HG02870 (cell line): ENCODE measurements around the gene ABCF3.

Experiments used
- ATAC-seq: cut with Tn5 transposase; IDR thresholded peaks from one replicate; pipeline ENCODE4 v1.9.1; 2021; ENCODE audit warnings: mild to moderate bottlenecking, moderate library complexity; ENCODE audit not compliant: unreplicated experiment

Gene ABCF3

DNA sequence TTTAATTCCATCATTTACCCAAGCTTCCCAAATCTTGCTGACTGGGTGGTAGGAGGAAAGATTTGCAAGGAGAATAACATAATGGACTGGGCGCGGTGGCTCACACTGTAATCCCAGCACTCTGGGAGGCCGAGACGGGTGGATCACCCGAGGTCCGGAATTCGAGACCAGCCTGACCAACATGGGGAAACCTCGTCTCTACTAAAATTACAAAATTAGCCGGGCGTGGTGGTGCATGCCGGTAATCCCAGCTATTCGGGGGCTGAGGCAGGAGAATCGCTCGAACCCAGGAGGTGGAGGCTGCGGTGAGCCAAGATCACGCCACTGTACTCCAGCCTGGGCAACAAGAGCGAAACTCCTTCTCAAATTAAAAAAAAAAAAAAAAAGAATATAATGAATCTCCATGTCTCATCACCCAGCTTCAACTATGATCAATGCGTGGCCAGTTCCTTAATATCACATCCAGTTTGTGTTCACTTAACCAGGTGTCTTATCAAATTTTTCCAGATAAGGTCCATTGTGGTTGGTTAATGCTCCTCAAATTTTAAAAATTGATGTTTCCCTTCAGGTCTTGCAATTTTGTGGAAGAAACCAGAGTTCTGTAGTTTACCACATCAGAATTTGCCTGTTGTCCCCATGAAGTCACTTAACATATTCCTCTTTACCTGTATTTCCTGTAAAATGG lies 1.3 kb upstream of the ABCF3 start:
- no peak for ATAC-seq

DNA sequence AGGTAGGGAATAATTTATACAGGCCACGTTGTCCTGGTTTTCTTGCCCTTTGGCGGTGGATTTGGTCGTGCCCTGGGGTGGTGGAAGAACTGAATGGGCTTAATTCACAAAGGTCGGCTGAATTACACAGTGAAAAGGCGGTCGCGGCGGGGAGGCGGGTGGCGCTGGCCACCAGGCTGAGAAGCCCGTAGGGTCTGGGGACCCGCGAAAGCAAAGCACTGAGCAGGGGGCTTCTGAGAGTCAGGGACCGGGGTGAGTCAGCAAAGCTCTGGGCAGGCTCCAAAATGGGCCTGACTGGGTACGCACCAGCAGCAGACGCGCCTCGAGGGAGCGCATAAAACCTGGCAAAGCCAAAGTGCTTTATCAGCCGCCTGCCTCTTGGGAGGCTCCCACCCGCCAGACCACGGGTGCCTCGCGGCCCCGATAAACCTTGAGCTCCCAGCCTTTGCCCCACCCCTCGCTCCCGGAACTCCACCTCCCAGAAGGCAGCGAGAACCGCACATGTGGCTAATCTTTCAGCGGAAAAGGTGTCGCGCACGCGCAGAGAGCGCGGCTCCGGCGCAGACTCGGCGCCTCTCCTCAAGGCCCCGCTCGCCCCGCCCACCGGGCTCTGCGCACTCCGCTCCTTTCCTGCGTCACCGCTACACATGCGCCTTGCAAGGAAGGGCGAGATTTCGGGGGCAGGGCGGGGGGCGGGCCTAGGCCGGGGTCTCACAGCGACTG lies 377 bp upstream of the ABCF3 start:
- peak; percentile 85 for ATAC-seq

DNA sequence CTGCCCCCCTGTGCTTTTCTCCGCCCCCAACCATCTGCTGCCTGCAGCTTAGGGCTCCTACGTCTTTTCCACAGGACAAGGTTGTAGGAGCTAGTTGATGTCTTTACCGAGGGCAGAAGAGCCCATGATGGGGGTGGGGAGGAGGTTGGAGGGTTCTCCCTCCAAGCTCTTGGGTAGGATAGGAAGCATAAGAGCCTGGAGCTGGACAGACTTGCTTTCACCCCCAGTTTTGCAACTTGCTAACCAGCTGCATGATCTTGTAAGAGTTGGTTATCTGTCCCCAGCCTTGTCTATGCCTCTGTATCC lies 856 bp downstream of the ABCF3 start:
- ATAC-seq = no peak

DNA sequence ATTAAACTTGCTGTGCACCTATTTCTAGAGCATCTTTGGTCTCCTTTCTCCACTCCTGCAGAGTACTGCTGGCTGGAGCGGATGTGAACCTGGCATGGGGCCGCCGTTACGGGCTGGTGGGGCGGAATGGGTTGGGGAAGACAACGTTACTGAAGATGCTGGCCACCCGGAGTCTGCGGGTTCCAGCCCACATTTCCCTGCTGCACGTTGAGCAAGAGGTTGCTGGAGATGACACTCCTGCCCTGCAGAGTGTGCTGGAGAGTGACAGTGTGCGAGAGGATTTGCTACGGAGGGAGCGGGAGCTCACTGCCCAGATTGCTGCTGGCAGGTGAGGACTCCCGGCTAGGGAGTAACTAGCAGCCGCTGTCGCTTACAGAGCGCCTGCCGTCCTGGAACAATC lies 2.1 kb downstream of the ABCF3 start:
- no peak for ATAC-seq

DNA sequence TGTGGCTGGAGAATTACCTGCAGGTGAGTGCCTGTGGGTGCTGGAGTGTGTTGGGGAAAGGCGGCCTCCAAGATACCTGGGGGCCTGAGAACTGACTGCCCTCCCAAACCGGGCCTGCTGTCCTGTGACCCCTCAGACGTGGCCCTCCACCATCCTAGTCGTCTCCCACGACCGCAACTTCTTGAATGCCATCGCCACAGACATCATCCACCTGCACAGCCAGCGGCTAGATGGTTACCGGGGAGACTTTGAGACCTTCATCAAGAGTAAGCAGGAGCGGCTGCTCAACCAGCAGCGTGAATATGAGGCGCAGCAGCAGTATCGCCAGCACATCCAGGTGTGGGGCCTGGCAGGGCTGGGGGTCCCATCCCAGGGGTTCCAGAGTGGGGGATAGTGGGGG lies 3.4 kb downstream of the ABCF3 start:
- ATAC-seq = no peak

DNA sequence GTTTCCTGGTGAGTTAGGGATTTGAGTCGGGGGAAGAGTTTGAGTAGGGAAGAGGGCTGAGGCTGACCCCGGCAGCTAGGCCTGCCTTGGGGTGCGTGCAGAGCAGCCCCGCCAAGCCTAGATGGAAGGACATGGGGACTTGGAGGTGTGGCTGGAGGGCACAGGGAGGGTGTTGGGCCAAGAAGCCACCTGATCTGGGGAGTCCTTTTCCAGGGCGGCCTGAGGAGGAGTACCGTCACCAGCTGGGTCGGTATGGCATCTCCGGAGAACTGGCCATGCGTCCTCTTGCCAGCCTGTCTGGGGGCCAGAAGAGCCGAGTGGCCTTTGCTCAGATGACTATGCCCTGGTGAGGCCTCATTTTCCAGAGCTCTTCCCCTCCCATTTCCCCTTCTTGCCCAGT lies 6.9 kb downstream of the ABCF3 start:
- ATAC-seq = no peak

DNA sequence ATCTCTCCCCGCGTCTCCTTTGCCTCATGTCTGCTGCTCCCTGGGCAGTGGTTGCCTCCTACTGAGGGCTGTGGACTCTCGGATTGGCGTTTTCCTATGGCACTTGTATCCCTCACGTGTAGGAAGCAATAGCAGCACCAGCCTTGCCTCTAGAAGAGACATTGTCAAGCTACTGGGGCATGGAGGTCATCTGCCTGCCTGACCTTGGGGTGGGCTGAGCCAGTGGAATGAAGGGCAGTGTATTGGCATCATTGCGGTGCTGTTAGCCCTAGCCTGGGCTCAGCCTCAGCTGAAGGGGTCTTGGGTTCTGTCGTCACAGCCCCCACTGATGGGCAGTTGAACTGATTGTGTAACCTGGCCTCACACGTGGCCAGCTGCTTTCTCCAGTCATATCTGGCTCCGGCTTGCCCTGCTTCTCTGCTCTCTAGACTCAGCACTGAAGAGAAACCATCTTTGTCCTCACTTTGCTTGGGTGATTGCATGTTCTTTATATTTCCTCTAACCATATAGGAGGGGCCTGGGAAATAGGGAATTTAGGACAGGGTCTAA lies 8.1 kb downstream of the ABCF3 start:
- ATAC-seq = no peak

DNA sequence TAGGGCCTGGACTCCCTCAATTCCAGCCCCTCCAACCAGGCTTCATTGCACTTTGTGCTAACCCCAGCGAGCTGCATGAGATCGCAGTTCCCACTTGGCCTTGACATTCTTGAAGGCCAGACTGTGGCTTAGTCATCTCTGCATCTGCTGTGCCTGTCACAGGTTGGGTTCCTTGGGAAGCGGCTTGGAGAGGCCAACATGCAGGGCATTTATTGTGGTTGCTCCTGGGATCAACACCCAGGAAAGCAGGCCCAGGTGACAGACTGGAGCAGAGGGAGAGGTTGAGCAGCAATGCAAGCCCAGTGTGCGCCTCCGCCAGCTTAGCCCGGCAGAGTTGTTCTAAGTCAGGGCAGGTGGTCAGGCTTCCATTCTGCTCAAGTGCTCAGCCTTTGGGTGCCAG lies 10.5 kb downstream of the ABCF3 start:
- ATAC-seq = no peak

DNA sequence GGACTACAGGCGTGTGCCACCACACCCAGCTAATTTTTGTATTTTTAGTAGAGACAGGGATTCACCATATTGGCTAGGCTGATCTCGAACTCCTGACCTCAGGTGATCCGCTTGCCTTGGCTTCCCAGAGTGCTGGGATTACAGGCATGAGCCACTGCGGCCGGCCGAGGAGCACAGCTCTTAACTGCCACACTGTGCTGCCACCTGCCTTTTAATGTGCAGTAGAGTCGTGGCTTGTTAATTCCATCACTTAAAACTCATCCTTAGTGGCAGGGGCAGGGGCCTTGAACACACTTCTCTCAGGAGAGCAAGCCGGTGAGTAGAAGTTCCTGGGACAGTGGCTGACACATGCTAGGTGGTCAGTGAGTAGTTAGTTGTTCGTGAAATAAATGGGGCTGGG lies 12.5 kb downstream of the ABCF3 start:
- ATAC-seq = no peak

DNA sequence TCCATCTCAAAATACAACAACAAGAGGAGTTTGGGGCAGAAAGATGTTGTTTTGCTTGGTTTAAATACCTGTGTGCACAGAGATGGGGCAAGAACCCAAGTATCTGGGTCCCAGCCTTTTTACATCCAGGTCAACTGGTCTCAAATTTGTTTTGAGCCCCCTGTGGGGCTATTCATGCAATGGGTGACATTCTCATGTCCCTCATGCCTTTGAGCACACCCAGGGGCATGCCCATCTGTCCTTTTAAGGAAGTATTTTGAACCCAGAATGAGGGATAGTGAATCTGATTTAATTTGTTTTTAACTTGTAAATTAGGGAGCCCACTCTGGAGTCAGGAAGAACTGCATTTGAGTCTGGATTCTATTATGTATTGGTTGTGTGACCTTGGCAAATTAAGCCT lies 14.8 kb downstream of the ABCF3 start:
- ATAC-seq = no peak

DNA sequence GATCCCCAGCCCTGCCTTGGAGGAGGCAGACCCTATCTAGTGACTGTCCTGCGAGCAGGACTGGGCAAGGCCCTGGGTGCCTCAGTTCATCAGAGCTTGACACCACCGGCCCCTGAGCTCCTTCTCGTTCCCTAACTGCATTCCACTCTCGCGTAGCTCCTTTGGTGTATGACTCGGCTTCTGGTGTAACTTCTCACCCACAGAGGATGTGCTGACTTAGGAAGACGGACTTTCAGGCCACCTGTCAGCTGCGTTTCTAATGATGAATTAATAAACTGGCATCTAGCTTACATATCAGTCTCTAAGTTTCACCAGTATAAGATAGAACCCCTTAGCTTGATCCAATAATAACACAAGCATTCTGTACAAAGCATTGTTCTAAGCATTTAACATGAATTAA lies 17.5 kb downstream of the ABCF3 start:
- no peak for ATAC-seq

DNA sequence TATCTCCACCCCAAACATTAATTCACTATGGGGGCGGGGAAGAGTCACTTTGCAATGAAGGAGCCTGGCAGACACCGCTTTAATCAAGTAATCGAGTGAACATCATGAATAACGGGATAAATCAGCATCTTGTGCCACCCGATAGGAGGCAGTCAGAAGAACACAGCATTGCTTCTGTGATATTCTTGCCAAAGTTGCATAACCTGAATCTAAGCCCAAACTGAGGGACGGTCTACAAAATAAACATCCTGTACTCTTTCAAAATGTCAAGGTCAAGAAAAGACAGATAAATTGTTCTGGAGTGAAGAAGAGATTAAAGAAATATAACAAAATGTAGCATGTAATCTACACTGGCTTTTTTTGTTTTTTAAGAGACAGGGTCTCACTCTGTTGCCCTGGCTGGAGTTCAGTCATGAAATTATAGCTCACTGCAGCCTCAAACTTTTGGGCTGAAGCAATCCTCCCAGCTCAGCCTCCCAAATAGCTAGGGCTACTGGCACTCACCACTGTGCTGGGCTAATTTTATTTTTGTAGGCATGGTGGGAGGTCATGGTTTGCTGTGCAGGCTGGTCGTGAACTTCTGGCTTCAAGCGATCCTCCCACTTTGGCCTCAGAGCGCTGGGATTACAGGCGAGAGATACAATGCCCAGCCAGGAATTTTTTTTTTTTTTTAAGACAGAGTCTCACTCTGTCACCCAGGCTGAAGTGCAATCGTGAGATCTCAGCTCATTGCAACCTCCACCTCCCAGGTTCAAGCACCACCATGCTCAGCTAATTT lies 23.3 kb downstream of the ABCF3 start:
- no peak for ATAC-seq

DNA sequence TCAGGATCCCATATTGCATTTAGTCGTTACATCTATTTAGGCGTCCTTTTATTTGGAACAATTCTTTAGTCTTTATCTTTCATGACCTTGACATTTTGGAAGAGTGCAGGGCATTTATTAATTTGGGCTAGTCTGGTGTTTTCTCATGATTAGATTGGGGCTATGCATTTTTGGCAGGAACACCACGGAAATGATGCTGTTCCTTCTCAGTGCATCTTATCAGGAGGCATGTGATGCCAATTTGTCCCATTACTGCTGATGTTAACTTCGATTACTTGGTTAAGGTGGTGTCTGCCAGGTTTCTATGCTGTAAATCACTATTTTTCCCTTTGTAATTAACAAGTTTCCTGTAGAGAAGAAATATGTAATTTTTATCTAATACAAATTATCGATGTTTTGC lies 25.3 kb downstream of the ABCF3 start:
- no peak for ATAC-seq

DNA sequence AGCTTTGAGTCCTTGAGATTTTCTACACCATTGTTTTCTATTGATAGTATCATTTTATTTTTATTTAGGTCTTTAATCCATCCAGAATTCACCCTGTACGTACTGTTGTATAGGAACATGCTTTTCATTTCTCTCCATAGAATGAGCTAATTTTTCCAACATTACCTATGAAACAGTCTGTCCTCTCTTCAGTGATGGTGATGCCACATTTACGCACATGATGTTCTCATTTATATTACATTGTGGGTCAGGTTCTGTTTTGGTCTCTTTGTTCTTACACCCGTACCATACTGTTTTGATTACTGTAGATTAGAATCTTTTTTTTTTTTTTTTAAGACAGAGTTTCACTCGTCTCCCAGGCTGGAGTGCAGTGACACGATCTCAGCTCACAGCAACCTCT lies 25.7 kb downstream of the ABCF3 start:
- no peak for ATAC-seq

DNA sequence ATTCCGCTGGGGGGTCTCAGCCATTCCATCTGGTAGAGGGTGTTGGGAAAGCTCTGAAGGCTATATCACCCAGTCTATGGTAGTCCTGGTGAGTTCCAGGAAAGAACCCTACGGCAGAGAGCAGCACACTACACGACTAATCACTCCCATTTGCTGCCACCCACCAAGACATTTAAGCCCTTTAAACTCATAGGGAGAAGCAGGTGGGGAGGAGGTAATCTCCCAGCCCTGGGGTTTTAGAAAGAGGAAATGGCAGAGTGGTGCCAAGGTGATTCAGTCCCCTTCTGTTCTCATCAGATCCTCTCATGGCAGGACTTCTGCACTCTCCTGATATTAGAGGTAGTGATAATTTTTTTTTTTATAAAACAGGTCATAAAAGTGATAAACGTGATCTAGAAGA lies 32.8 kb downstream of the ABCF3 start:
- ATAC-seq = no peak

DNA sequence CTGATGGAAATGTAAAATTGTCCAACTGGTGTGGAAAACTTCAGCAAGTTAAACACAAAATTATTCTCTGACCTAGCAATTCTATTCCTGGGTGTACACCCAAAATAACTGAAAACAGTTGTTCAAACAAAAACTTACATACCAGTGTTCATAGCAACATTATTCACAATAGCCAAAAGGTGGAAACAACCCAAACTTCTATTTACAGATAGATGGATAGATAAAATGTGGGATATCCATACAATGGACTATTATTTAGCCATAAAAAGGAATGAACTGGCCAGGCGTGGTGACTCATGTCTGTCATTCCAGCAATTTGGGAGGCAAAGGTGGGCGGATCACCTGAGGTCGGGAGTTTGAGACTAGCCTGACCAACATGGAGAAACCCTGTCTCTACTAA lies 36.5 kb downstream of the ABCF3 start:
- ATAC-seq = no peak

DNA sequence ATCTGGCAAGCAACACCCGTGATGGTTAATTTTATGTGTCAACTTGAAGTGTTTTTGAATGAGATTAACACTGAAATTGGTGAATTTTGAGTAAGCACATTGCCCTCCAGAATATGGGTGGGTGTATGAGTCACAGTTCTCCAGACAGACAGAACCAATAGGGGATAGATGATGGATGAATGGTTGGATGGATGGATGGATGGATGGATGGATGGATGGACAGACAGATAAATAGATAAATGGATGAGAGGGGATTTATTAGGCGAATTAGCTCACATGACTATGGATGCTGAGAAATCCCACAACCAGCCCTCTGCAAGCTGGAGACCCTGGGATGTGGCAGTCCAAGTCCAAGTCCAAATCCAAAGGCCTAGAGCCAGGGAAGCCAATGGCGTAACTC lies 37.9 kb downstream of the ABCF3 start:
- no peak for ATAC-seq

DNA sequence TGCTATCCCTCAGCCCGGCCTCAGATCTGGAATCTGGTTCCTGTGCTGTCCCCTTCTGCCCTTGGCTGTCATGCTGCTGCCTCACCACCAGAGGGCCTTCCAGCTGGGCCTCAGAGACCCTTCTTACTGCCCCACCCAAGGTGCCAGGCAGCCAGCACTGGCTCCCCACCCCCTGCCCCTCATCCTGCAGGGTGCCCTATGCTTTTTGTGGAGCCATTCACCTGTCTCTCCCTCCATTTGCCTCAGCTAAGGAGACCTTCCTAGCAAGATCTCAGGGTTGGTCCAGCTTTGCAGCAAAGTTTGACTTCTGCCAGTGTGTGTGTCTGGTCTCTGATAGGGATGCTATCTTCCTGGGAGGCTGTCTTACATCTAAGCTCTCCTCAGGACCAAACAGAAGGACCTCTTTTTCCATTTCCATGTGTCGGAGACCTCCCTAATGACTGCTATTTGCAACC lies 41.5 kb downstream of the ABCF3 start:
- no peak for ATAC-seq

DNA sequence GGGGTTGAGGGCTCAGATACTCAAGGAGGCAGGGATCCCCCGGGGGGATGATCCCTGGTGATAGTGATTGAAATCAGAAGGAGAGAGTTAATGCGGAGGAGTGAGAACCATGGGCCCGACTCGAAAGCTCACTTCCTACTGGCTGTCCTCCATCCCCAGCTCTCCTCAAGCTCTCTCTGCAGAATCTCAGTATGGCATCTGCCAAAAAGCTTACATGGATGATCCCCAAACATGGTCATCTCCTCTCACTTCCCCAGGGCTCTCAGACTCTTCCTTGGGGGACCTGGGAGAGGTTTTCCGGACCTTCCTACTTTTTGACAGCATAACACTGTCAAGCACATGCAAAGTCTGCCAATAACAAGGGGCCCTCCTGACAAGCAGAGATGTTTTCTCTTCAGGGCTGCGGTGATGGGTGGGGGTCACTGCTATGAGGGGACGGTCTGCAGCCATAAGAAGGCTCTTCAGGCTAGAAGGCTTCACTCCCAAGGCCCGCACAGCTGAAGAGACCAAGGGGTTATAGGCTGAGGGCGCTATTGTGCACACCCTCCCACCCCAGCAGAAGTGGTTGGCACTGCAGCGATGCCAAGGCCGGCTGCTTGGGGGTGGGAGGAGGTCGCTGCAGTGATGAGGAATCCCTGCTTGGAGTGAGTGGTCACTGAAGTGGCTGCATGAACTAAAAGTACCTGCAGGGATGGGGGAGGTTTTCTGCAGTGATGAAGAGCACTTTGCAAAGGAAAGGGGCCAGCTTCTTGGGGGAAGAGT lies 42.6 kb downstream of the ABCF3 start:
- no peak for ATAC-seq

DNA sequence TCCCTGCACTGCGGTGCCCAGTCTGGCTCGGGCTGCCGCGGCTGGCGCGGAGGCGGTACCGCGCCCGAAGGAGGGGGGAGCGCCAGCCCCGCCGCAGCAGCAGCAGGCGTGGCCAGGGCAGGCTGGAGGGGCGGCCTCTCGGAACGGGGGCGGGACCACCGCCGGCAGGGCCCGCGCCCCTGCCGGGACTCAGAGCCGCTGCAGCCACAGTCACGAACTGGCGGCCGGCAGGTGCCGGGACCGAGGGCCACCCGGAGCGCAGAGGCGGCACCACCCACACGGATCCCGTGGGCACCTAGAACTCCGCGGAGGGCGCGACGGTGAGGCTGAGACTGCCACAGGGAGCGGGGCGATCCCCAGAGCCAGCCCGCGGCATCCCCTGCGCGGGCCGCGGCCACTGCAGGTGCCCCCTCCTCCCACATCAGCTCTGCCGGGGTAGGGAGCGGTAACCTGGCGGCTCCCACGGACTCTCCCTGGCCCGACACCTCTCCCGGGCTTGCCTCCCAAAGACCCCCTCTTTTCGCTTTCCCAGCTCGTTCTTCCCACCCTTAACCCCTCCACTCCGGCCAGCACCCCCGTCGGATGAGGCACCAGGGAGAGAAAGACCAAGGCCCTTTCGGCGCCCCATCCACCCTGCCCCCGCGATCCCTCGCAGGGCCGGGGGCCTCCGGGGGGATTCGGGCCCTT lies 43.5 kb downstream of the ABCF3 start, which contains the start of gene VWA5B2:
VWA5B2 (plus strand) TSS at position 192 of the 687 bp plus-strand sequence. CDS start 944 bp downstream, outside the sequence.
- peak; percentile 73 for ATAC-seq
